C4-2B (cell line): ENCODE results near the gene RGPD8.

ENCODE experiments used
- CTCF ChIP-seq: fragments of 450-650 bp; conservative IDR thresholded peaks from 2 replicates; pipeline ENCODE4 v1.5.1; 2017; ENCODE audit warnings: mild to moderate bottlenecking
- ZFX ChIP-seq: fragments of 450-650 bp; IDR thresholded peaks from 2 replicates; pipeline ENCODE4 v1.6.1; 2017

DNA sequence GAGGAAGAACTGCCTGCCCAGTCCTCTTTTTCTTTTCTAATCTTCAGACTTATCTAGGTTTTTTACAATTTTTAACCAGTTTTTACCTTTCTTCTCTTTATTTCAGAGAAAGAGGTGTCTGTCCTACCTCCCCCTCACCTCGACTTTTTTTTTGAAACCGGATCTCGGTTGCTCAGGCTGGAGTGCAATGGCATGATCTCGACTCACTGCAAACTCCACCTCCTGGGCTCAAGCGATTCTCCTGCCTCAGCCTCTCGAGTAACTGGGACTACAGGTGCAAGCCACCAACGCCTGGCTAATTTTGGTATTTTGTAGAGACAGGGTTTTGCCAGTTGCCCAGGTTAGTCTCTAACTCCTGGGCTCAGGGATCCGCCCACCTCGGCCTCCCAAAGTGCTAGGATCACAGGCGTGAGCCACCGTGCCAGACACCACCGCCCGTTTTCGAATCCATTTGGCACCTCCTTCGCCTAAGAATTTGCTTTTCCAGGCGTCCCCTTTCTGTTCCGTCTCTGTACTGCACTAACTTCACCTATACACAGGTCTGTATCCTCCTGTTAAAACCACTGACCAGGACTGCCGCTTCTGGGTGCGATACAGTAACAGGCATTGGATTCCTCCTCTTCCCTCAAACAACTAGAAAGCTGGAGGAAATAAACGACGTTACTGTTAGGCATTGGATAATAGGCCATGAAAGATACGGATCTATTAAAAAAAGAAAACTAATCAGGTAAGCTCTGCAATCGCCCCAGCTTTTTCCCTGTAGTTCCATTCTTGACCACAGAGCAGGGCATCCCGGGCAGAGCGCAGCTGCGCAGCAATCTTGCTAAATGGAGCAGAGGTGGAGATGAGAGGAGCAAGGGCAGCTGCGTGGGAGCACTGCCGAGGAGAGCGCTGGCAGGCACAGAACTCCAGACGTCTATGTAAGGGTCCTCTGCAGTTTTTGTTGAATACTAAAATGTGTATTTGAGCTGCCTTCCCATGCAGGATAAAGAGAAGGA, 88.1 kb downstream of the RGPD8 start:
- TF ChIP-seq CTCF (peak; percentile 29), ZFX (no peak)
